A673 (cell line): Measurements from ENCODE around the gene RBM17. TPM values are rescaled to one million over a fixed set of nuclear protein-coding genes. Genes with fewer than 3 reads are reported as not detected.
"Not testable (repeated sequence)": the region's sequence is repeated elsewhere in the genome, so short reads cannot be mapped to it uniquely, and the experiment has no call there.

ENCODE experiments used
- BruUV-seq: library from RNA; stranded (reverse); fragments of 400-500 nt; replicated peaks from 2 replicates; lab custom pipeline; 2021; lab: Mats Ljungman, UMichigan
- CTCF ChIA-PET: fragments of 300-600 bp; sonication (Branson Sonifier 250); formaldehyde crosslinking; loops from one replicate; lab custom pipeline; 2022; ENCODE audit warnings: antibody characterized with exemption; lab: Charles Lee
- POLR2A ChIA-PET: fragments of 300-600 bp; sonication (Branson Sonifier 250); formaldehyde crosslinking; loops from one replicate; lab custom pipeline; 2022; ENCODE audit warnings: antibody characterized with exemption; ENCODE audit not compliant: low non-redundant PET; lab: Charles Lee
- DNase-seq: peaks from one replicate; pipeline ENCODE4 v3.0.0-alpha.2; 2015; ENCODE audit warnings: low spot score
- H3K27ac ChIP-seq: fragments of 200-600 bp; sonication (generic); 2 replicates; pipeline ENCODE4 v1.5.1; 2016; ENCODE audit warnings: mixed run types, low read depth, mild to moderate bottlenecking, mixed read lengths, antibody characterized with exemption, low read length; ENCODE audit not compliant: poor library complexity, severe bottlenecking
- H3K27me3 ChIP-seq: fragments of 200-600 bp; sonication (generic); replicated peaks from 2 replicates; pipeline ENCODE4 v1.6.1; 2017; ENCODE audit warnings: mixed run types, low read depth, mild to moderate bottlenecking, mixed read lengths, antibody characterized with exemption, low read length; ENCODE audit not compliant: insufficient read depth, poor library complexity
- H3K36me3 ChIP-seq: fragments of 200-600 bp; sonication (generic); 2 replicates; pipeline ENCODE4 v1.6.1; 2016; ENCODE audit warnings: mixed run types, mild to moderate bottlenecking, mixed read lengths, antibody characterized with exemption, low read length; ENCODE audit not compliant: insufficient read depth, poor library complexity, severe bottlenecking
- H3K4me1 ChIP-seq: fragments of 200-600 bp; sonication (generic); 2 replicates; pipeline ENCODE4 v1.6.1; 2017; ENCODE audit warnings: mixed run types, mild to moderate bottlenecking, mixed read lengths, antibody characterized with exemption, low read length; ENCODE audit not compliant: insufficient read depth, poor library complexity, severe bottlenecking
- H3K4me3 ChIP-seq: fragments of 200-600 bp; sonication (generic); 2 replicates; pipeline ENCODE4 v1.5.1; 2016; ENCODE audit warnings: low read depth, mixed run types, mild to moderate bottlenecking, mixed read lengths, low read length; ENCODE audit not compliant: poor library complexity, severe bottlenecking
- H3K9me3 ChIP-seq: fragments of 200-600 bp; sonication (generic); 2 replicates; pipeline ENCODE4 v1.6.1; 2016; ENCODE audit warnings: mixed run types, low read depth, mild to moderate bottlenecking, mixed read lengths, antibody characterized with exemption, low read length; ENCODE audit not compliant: poor library complexity, severe bottlenecking
- CTCF ChIP-seq: fragments of 300-800, 200-600 bp; sonication (generic); conservative IDR thresholded peaks from 2 replicates; pipeline ENCODE4 v1.5.1; 2017; ENCODE audit warnings: low read depth, mild to moderate bottlenecking, antibody characterized with exemption, low read length, moderate library complexity, mixed read lengths
- EZH2 ChIP-seq: fragments of 200-600 bp; sonication (generic); IDR thresholded peaks from 2 replicates; pipeline ENCODE4 v1.6.1; 2017; ENCODE audit warnings: borderline replicate concordance, low read depth, mild to moderate bottlenecking, mixed read lengths, antibody characterized with exemption, low read length; ENCODE audit not compliant: poor library complexity, severe bottlenecking
- intact Hi-C: fragments of 100-400 bp; cut with micrococcal nuclease; formaldehyde crosslinking; loops from one replicate; pipeline ENCODE4 v1.10.0; 2022; ENCODE audit not compliant: unreplicated experiment
- total RNA-seq: library from RNA; stranded (reverse); gene quantifications from 2 replicates; pipeline ENCODE4 v1.2.3, GENCODE V29; 2021

Gene RBM17
- total RNA-seq, 1 experiment from 2014 or later = 195 TPM

- peaks cover 24% of the 10 kb centered on the region for H3K27me3 ChIP-seq
- ChIA-PET CTCF (no interaction called here), POLR2A (no interaction called here)
- H3K4me3 ChIP-seq = no peak overlapping the region
- no peak for DNase-seq
- no peak for TF ChIP-seq CTCF
- no peak for TF ChIP-seq EZH2
- BruUV-seq = no TSS peak
- no peaks in the 10 kb centered on the region for H3K9me3 ChIP-seq
- no peak overlapping the region for H3K27ac ChIP-seq
- H3K36me3 ChIP-seq = no peaks in the 10 kb centered on the region
- H3K4me1 ChIP-seq = peaks cover 2% of the 10 kb centered on the region
- intact Hi-C loops = no loop called here
Observed at GRCh38 chr10:6140141-6140841, 51.5 kb downstream of the RBM17 start.

GRCh38 chr10:6140965-6141295 is 52.1 kb downstream of the RBM17 start:
- H3K4me3 ChIP-seq = no peak overlapping the region
- no TSS peak for BruUV-seq
- POLR2A ChIA-PET = no interaction called here

GRCh38 chr10:6141296-6142151 is 52.7 kb downstream of the RBM17 start:
- intact Hi-C loops = no loop called here
- Histone ChIP-seq H3K4me3 (no peak overlapping the region), H3K9me3 (no peaks in the 10 kb centered on the region), H3K36me3 (no peaks in the 10 kb centered on the region), H3K27me3 (peaks cover 24% of the 10 kb centered on the region), H3K27ac (no peak overlapping the region), H3K4me1 (peaks cover 11% of the 10 kb centered on the region)
- no peak for DNase-seq
- CTCF ChIA-PET = no interaction called here
- TF ChIP-seq CTCF (no peak), EZH2 (no peak)
- BruUV-seq = no TSS peak
- POLR2A ChIA-PET = no interaction called here

More at GRCh38 chr10:6140965-6141295, 52.1 kb downstream of the RBM17 start:
- H3K36me3 ChIP-seq = no peaks in the 10 kb centered on the region
- CTCF ChIA-PET = no interaction called here
- no peak overlapping the region for H3K27ac ChIP-seq
- DNase-seq = no peak
- H3K9me3 ChIP-seq = no peaks in the 10 kb centered on the region
- H3K27me3 ChIP-seq = peaks cover 24% of the 10 kb centered on the region
- peaks cover 8% of the 10 kb centered on the region for H3K4me1 ChIP-seq
- intact Hi-C loops = no loop called here
- TF ChIP-seq CTCF (no peak), EZH2 (no peak)

GRCh38 chr10:6142186-6142585 is 53.4 kb downstream of the RBM17 start:
- H3K36me3 ChIP-seq, CTCF ChIA-PET, DNase-seq, POLR2A ChIA-PET, BruUV-seq, H3K27ac ChIP-seq, H3K4me3 ChIP-seq, intact Hi-C loops, H3K9me3 ChIP-seq: not testable (repeated sequence)
- peaks cover 11% of the 10 kb centered on the region for H3K4me1 ChIP-seq
- peaks cover 19% of the 10 kb centered on the region for H3K27me3 ChIP-seq
